Sciatic nerve (tissue), 2 donors: Measurements from ENCODE around the gene CAPN2. TPM values are rescaled to one million over a fixed set of nuclear protein-coding genes. Genes with fewer than 3 reads are reported as not detected.

Source experiments
- ATAC-seq: fragments of 200-7000 bp; cut with Tn5 transposase; one replicate; pipeline ENCODE4 v1.9.1; 2020; ENCODE audit warnings: mild to moderate bottlenecking, moderate library complexity
- DNase-seq: peaks from one replicate; pipeline ENCODE4 v3.0.0-alpha.2; 2020; ENCODE audit warnings: low spot score
- intact Hi-C: fragments of 100-400 bp; cut with DNase I; formaldehyde crosslinking; loops from one replicate; pipeline ENCODE4 v1.14.2; 2022
- total RNA-seq: library from RNA; stranded (reverse); fragmentation: NEBNext Ultra II Directional; extraction: Animal tissue kit (Norgen Biotek cat#: 25700); gene quantifications from one replicate; pipeline ENCODE4 v1.2.1, GENCODE V29; 2021
- donor health status: DM: no; HTN: no; CAD: no.
- donor health status: DM: no; HTN: no; CAD: no.

CAPN2 gene
- total RNA-seq, 1 donor from 2014 or later = 186 TPM

DNA sequence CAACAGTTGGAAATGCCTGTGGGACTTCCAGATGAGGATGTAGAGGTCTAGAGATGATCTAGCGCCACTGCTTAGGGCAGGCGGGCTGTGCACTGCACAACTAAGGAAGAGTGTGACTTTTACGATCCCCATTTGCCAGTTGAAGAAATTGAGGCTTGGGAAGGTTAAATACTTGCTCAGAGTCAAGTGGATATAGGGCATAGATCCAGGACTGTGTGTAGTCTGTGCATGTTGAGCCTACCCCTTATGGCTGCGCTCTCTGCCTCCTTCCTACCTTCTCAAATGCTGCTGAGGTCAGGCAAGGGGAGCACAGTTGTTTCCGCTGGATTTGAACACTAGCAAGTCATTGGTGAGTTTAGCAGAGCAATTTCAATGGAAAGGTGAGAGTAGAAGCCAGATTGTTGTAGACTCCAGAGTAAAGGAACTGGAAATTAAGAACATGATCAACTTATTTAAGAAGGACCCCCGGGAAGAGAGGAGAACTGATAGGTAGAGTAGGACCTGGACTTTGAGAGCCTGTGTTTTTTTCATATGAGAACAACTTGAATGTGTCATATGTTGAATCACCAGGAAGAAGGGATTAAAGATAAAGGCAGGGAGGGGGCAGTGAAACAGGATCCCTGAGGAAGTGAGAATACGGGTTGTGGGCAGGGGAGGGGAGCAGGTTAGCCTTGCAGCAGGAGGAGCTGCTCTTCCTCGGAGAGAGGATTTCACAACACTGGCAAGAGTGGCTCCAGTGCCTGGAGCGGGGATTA, 2.7 kb downstream of the CAPN2 start:
- intact Hi-C loops = no loop called here
- DNase-seq (no peak), ATAC-seq (no peak)

GRCh38 chr1:223715604-223716172, 3.3 kb downstream of the CAPN2 start:
- intact Hi-C loops = no loop called here
- ATAC-seq = no peak

GRCh38 chr1:223716302-223716862, 4.0 kb downstream of the CAPN2 start:
- ATAC-seq (no peak), DNase-seq (no peak)
- intact Hi-C loops = no loop called here

More at GRCh38 chr1:223715604-223716172, 3.3 kb downstream of the CAPN2 start:
- no peak for DNase-seq

- DNase-seq (no peak), ATAC-seq (no peak)
- intact Hi-C loops = no loop called here
Measured at GRCh38 chr1:223717123-223717522, 4.8 kb downstream of the CAPN2 start.

- no peak for ATAC-seq
- no peak for DNase-seq
- intact Hi-C loops = no loop called here
Measured at GRCh38 chr1:223717695-223718363, 5.5 kb downstream of the CAPN2 start.

GRCh38 chr1:223718850-223719249, 6.5 kb downstream of the CAPN2 start:
- intact Hi-C loops = no loop called here
- DNase-seq (no peak), ATAC-seq (no peak)

DNA sequence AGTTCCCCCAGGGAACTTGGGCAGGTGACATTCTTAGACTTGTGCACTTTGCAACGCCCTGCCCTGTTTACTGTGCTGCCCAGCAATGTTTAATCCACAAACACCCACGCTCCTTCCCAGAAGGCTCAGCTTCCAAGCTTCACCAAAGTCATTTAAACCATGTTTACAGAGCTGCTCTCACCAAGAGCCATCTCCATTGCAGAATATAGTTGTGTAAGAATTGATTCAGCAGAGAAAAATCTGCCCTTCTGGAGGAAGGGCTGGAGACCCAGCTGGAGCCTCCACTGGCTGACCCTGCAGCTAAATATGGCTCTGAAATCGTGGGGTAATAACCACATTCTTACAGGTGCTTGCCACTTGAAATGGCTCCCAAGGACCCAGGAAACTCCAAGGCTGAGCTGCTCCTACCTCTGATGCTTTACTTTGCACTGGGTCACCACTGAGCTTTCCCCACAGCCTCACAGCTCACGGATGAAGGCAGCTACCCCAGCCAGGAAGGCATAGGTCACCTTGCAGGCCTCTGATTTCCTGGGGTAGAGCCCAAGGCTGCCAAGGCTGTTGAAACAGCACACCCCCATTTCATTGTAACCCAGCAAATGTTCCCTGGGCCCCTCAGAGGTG, 8.7 kb downstream of the CAPN2 start:
- ATAC-seq = peak; percentile 77
- intact Hi-C loops = no loop called here
- no peak for DNase-seq

DNA sequence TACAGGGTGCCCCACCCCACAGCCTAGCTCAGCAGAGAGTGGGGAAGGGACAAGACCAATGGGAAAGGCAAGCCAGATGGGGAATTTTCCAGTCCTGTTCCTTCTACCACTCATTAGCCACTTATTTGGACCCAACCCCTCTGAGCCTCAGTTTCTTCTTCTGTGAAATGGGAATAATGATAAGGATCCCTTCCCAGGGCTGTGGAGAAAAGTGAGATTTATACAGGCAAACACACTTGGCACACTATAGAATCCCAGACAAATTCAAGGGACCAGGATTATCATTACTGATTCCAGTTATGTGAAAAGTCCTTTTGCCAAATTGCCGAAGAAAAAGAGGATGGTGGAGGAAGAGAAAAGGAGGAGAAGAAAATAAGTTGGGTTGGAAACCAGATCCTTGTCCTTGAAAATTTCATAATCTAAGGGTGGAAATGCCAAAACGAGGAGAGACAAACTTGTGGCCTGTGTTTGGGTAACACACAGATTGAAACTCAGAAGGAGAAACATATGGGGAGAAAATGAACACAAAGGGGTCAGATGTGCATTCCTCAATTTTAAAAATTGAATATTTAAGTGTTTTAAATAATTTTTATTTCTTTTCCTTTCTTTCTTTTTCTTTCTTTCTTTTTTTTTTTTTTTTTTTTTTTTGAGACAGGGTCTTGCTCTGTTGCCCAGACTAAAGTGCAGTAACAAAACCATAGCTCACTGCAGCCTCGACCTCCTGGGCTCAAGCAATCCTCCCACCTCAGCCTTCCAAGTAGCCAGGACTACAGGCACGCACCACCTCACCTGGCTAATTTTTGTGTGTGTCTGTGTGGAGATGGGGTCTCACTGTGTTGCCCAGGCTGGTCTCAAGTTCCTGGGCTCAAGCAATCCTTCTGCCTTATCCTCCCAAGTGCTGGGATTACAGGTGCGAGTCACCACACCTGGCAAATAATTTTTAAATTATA, 9.6 kb downstream of the CAPN2 start:
- ATAC-seq (no peak), DNase-seq (no peak)
- intact Hi-C loops = no loop called here

GRCh38 chr1:223723351-223723904, 11.1 kb downstream of the CAPN2 start:
- DNase-seq (no peak), ATAC-seq (no peak)
- intact Hi-C loops = no loop called here

DNA sequence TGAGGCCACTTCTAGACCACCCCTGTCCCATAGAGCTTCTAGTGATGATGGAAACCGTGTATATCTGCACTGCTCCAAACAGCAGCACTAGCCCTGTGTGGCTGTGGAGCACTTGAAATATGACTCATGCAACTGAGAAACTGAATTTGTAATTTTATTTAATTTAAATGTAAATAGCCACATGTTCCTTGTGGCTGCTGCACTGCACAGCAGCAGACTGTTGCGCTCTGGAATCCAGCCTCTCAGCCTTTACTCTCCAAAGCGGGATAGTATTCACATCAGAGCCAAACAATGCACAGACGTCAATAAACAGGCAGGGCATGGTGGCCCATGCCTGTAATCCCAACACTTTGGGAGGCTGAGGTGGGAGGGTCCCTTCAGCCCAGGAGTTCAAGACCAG, 12.0 kb downstream of the CAPN2 start:
- ATAC-seq = no peak
- intact Hi-C loops = no loop called here
- no peak for DNase-seq

DNA sequence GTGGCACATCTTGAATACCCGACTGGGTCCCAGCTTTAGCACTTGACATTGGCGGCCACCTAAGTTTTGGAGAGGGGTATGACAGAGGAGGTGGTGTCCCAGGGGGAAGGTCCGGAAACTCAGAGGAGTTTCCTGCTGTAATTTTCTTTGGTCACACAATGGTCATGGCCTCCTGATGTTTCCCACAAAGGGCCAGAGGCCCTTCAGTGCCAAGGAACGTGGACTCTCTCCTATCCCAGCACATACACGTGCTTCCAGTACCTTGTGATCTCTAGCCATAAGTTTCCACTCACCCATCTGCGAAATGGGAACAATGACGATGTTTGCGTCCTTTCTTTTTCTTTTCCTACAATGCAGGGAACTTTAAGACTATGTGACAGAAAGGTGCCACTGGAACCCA, 13.2 kb downstream of the CAPN2 start:
- no peak for ATAC-seq
- intact Hi-C loops = no loop called here
- no peak for DNase-seq

DNA sequence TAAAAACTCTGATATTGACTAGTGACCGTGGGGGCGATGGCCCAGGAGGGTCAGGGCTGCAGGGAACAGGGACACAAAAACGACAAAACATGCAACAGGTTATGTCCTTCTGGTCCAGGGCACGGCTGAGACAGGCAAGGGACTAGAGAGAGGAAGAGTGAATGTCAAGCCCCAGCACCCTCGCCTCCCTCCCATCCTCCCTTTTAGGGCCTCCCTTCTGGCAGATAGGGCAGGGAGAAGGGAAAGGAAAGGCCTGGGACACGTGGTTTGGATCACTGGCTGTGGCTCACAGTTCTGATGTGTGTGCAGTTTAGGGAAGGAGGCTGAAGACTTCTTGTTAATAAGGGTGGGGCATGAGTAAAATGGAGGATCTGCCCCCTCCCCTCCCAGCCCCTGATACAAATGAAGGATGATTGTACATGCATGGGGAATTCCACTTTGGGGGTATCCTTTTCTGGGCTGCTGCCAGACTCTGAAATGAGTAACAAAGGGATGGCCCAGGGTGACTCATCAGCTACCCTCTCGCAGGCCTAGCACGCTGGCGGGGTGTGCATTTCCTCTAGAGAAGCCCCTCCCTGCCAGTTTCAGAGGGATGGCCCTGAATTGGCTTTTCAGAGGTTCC, 14.2 kb downstream of the CAPN2 start:
- intact Hi-C loops = no loop called here
- DNase-seq = peak; percentile 80
- peak; percentile 91 for ATAC-seq

- intact Hi-C loops = no loop called here
- ATAC-seq (no peak), DNase-seq (no peak)
Measured at GRCh38 chr1:223727541-223727940, 15.2 kb downstream of the CAPN2 start.

DNA sequence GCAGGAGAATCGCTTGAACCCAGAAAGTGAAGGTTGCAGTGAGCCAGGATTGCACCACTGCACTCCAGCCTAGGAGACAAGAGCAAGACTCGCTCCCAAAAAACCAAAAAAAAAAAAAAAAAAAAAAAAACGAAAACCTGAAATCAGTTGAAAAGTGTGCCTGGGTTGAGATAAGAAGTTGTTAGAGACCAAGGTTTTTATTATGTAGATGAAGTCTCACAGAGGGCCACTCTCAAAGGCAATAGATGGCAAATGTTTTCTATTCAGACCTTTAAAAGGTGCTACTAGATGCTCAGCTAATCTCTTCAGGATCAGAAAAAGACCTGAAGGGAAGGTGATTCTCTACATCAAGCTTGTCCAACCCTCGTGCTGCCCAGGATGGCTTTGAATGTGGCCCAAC, 17.6 kb downstream of the CAPN2 start:
- no peak for DNase-seq
- intact Hi-C loops = no loop called here
- no peak for ATAC-seq

DNA sequence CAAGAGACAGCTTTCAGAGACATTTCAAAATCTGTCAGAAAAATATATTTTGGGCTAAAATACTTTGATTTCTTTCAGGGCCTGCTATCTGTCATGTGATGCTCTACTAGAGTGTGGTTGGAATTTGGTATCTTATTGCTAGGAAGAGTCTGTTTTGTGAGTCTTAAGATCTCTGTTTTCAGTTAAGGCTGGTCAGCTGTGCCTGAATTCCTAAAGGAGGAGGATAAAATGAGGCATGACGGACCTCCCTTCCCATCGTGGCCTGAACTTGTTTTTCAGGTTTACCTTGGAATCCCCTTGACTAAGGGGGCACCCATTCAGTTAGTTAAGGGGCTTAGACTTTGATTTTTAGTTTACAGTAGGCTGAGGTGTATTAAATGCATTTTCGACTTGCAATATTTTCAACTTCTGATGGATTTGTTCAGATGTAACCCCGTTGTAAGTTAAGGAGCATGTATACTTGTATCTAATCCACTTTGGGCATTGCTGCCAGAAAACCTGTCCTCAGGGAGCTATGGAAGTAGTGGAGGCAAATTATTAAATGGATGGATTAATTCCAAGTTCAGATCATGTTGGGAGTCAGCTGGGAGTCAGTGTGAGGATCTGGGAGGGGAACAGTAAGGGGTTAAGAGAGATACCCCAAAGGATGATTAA, 18.3 kb downstream of the CAPN2 start:
- intact Hi-C loops = no loop called here
- peak; percentile 23 for ATAC-seq
- DNase-seq = no peak

DNA sequence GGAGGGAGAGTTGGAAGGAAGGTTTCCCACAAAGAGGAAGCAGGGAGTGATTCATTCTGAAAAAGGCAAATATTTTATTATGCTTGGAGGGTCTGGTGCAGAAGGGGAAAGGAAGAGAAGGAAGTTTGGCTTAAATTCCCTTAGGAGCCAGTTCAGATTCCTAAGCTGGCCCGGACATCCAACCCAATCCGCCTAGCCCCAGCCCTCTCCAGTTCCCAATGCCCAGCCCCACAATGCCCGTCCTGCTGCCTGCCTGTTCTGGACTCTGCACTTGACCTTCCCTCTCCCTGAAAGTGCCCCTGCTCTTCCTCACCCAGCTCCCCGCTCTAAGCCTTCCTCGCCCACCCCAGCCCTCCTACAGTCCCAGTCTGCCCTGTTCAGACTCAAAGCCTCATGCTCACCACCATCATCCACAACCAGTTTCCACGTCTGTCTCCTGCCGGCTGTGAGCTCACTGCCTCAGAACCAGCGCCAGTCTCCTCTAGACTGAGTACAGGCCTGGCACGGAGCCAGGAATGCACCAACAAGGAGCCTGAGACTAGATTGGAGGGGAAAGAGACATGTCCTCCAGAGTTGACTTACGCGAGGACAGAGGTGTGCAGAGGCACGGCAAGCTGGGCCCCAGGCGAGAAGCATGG, 18.9 kb downstream of the CAPN2 start:
- intact Hi-C loops = no loop called here
- peak; percentile 84 for DNase-seq
- peak; percentile 72 for ATAC-seq
